ENCODE measurements around the gene SMARCA4. TPM values are rescaled to one million over a fixed set of nuclear protein-coding genes. Genes with fewer than 3 reads are reported as not detected.

Gene SMARCA4
- total and polyA plus RNA-seq, 7 donors = 22.5 to 73.9 (median 39.1) TPM

DNA sequence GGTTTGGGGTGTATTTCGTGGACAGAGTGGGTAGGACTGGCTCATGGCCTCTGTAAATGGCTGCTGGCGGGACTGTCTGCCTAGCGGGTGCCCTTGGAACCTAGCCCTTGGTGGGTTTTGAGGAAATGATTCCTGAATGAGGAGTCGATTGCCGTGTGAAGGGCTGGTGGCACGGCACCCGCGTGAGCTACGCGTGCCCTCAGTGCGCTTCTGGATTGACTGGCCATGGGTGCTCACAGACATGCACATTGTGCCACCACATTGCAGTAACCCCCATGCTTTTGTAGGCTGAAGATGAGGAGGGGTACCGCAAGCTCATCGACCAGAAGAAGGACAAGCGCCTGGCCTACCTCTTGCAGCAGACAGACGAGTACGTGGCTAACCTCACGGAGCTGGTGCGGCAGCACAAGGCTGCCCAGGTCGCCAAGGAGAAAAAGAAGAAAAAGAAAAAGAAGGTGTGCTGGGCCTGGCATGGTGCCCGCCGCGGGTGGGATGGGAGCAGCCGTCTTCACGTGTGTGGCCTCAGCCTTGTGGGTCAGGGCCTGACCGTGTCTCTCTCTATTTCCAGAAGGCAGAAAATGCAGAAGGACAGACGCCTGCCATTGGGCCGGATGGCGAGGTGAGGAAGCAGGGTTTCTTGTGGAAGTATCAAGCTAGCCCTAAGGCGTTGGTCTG lies 35.2 kb downstream of the SMARCA4 start:
- DNase-seq = no peak
- H3K36me3 ChIP-seq = peaks cover 16 to 97% (median 44%) of the 10 kb centered on the region in 4 donors
- H3K4me3 ChIP-seq = no peak overlapping the region
- no peaks in the 10 kb centered on the region for H3K4me1 ChIP-seq
- TF ChIP-seq, protein P1, sequence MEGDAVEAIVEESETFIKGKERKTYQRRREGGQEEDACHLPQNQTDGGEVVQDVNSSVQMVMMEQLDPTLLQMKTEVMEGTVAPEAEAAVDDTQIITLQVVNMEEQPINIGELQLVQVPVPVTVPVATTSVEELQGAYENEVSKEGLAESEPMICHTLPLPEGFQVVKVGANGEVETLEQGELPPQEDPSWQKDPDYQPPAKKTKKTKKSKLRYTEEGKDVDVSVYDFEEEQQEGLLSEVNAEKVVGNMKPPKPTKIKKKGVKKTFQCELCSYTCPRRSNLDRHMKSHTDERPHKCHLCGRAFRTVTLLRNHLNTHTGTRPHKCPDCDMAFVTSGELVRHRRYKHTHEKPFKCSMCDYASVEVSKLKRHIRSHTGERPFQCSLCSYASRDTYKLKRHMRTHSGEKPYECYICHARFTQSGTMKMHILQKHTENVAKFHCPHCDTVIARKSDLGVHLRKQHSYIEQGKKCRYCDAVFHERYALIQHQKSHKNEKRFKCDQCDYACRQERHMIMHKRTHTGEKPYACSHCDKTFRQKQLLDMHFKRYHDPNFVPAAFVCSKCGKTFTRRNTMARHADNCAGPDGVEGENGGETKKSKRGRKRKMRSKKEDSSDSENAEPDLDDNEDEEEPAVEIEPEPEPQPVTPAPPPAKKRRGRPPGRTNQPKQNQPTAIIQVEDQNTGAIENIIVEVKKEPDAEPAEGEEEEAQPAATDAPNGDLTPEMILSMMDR (IDR thresholded peaks at IDR 0.05) = no peak
- TF ChIP-seq POLR2A (IDR thresholded peaks at IDR 0.05) (no peak), POLR2AphosphoS5 (IDR thresholded peaks at IDR 0.05) (no peak), EP300 (IDR thresholded peaks at IDR 0.05) (no peak)
- intact Hi-C loops (cut with DNase I) = no loop called here
- 94 to 96% methylated on average over 29 of the region's 29 CpGs for WGBS, 2 donors
- H3K9me3 ChIP-seq = no peaks in the 10 kb centered on the region
- no peak overlapping the region for H3K27ac ChIP-seq
- H3K27me3 ChIP-seq = no peaks in the 10 kb centered on the region

DNA sequence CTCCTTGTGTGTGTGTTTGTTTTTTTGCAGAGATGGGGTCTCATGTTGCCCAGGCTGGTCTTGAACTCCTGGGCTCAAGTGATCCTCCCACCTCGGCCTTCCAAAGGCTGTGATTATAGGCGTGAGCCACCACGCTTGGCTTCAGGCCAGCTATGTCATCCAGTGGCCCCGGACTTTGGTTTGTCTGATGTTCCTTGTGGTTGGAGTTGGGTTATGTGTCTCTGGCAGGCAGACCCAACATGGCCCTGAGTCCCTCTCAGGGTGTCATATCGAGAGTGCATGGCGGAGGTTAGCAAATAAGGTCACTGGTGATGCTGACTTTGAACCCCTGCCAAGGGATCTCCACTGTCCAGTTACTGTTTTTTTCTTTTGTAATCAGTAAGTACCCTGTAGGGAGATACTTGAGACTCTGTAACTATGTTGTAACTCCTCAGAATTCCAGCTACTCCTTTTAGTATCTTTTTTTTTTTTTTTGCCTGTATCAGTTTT lies 37.3 kb downstream of the SMARCA4 start:
- no peaks in the 10 kb centered on the region for H3K9me3 ChIP-seq
- H3K27ac ChIP-seq = no peak overlapping the region
- H3K36me3 ChIP-seq = peaks cover 17 to 91% (median 37%) of the 10 kb centered on the region in 4 donors
- H3K4me1 ChIP-seq = no peaks in the 10 kb centered on the region
- intact Hi-C loops (cut with DNase I) = no loop called here
- H3K4me3 ChIP-seq = no peak overlapping the region
- WGBS, 2 donors = 41 to 79% methylated on average over 6 of the region's 6 CpGs
- TF ChIP-seq, protein P1 (IDR thresholded peaks at IDR 0.05) = no peak
- TF ChIP-seq POLR2AphosphoS5 (IDR thresholded peaks at IDR 0.05) = no peak
- TF ChIP-seq EP300 (IDR thresholded peaks at IDR 0.05) = no peak
- TF ChIP-seq POLR2A (IDR thresholded peaks at IDR 0.05) = no peak
- no peak for DNase-seq
- H3K27me3 ChIP-seq = no peaks in the 10 kb centered on the region

DNA sequence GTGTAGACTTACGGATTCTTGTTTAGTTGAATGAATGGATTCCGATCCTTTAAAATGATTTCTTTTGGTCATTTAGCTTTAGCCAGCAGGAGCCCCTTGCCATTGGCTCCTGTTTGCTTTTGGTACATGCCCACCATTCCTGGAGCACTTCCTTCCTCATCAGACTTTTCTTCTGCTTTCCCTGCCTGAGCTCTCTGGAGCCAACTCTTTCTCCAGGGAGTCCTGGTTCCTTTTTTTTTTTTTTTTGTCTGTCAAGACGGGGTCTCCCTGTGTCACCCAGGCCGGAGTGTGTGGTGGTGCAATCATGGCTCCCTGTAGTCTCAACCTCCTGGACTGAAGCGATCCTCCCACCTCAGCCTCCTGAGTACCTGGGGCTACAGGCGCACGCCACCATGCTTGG lies 37.8 kb downstream of the SMARCA4 start:
- no peak for DNase-seq
- TF ChIP-seq POLR2A (IDR thresholded peaks at IDR 0.05) (no peak), POLR2AphosphoS5 (IDR thresholded peaks at IDR 0.05) (no peak), EP300 (IDR thresholded peaks at IDR 0.05) (no peak)
- TF ChIP-seq, protein P1 (IDR thresholded peaks at IDR 0.05) = no peak
- Histone ChIP-seq H3K27me3 (no peaks in the 10 kb centered on the region), H3K4me1 (no peaks in the 10 kb centered on the region), H3K27ac (no peak overlapping the region), H3K36me3 (peaks cover 23 to 91% (median 37%) of the 10 kb centered on the region in 4 donors), H3K4me3 (no peak overlapping the region), H3K9me3 (no peaks in the 10 kb centered on the region)
- intact Hi-C loops (cut with DNase I) = no loop called here
- WGBS, 2 donors = 95 to 97% methylated on average over 7 of the region's 7 CpGs

DNA sequence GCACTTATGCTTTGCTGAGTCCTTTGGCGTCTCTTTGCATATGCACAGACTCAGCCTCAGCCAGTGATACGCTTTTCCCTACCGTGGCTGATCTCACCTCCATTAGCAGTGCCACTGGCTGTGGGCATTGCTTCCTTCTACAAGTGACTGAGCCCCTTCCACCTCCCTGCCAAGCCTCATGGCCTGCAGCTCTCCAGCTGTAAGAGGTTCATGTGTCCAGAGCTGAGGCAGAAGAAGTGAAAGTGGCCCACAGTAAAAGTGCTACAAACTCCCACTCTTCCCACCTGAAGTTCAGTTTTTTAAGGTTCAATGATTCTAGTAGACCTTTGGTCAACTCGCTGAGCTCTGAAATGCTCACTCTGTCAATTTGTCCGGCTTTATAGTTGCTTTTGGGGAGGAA lies 44.7 kb downstream of the SMARCA4 start:
- WGBS, 2 donors = 91 to 94% methylated on average over 5 of the region's 5 CpGs
- no peaks in the 10 kb centered on the region for H3K27me3 ChIP-seq
- TF ChIP-seq EP300 (IDR thresholded peaks at IDR 0.05) (no peak), POLR2AphosphoS5 (IDR thresholded peaks at IDR 0.05) (no peak), POLR2A (IDR thresholded peaks at IDR 0.05) (no peak)
- TF ChIP-seq, protein P1 (IDR thresholded peaks at IDR 0.05) = no peak
- no peak for DNase-seq
- no peaks in the 10 kb centered on the region for H3K4me1 ChIP-seq
- no peaks in the 10 kb centered on the region for H3K9me3 ChIP-seq
- no peak overlapping the region for H3K27ac ChIP-seq
- peaks cover 8 to 84% (median 12%) of the 10 kb centered on the region in 4 donors for H3K36me3 ChIP-seq
- H3K4me3 ChIP-seq = no peak overlapping the region
- intact Hi-C loops (cut with DNase I) = no loop called here
